Pericardium fibroblast (primary cell): Measurements from ENCODE around the gene CTNND1. TPM values are rescaled to one million over a fixed set of nuclear protein-coding genes. Genes with fewer than 3 reads are reported as not detected.

Experiments
- total RNA-seq: library from RNA; depleted of rRNA; stranded (reverse); fragments of >200 nt; gene quantifications from 2 replicates; pipeline ENCODE4 v1.2.3, GENCODE V29; 2015

The CTNND1 gene, protein sequence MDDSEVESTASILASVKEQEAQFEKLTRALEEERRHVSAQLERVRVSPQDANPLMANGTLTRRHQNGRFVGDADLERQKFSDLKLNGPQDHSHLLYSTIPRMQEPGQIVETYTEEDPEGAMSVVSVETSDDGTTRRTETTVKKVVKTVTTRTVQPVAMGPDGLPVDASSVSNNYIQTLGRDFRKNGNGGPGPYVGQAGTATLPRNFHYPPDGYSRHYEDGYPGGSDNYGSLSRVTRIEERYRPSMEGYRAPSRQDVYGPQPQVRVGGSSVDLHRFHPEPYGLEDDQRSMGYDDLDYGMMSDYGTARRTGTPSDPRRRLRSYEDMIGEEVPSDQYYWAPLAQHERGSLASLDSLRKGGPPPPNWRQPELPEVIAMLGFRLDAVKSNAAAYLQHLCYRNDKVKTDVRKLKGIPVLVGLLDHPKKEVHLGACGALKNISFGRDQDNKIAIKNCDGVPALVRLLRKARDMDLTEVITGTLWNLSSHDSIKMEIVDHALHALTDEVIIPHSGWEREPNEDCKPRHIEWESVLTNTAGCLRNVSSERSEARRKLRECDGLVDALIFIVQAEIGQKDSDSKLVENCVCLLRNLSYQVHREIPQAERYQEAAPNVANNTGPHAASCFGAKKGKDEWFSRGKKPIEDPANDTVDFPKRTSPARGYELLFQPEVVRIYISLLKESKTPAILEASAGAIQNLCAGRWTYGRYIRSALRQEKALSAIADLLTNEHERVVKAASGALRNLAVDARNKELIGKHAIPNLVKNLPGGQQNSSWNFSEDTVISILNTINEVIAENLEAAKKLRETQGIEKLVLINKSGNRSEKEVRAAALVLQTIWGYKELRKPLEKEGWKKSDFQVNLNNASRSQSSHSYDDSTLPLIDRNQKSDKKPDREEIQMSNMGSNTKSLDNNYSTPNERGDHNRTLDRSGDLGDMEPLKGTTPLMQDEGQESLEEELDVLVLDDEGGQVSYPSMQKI
- total RNA-seq, result 44.4 and 72.5 TPM in 2 replicates

DNA sequence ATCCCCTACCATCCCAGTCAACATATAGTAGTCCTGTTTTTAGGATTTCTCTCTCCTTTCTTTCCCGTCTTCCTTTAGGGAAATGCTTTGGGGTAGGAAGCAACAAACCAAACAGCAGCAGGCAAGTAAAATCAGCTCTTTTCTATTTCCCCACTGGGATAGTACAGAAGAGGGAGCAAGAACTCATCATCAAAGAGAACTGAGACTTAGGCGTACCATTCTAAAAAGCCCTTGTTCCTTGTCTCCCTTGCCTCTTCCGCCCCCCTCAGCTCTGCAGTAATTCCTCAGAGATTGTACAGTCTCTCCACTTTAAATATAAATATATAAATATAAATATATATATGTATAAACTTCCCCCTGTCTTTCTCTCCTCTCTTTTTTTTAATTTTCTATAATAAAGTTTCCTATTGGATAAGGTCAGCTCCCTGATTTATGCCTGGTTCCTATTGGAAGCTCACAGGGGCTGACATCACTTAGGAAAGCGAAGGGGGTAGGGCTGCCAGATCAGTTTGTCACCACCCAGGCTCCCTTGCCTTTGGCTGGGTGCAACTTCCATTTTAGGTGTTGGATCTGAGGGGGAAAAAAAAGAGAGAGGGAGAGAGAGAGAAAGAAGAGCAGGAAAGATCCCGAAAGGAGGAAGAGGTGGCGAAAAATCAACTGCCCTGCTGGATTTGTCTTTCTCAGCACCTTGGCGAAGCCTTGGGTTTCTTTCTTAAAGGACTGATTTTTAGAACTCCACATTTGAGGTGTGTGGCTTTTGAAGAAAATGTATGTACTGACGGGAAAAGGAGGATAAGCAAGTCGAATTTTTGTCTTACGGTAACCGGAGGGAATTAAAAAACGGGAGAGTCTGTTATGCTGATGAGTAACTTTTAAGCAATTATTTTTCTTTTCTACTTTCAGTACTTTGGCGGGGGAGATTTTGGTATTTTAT, at the start of gene CTNND1:
TSS of gene CTNND1 (plus strand) at position 502 of the 934 bp plus-strand sequence. CDS start 29,677 bp downstream, outside the sequence.

DNA sequence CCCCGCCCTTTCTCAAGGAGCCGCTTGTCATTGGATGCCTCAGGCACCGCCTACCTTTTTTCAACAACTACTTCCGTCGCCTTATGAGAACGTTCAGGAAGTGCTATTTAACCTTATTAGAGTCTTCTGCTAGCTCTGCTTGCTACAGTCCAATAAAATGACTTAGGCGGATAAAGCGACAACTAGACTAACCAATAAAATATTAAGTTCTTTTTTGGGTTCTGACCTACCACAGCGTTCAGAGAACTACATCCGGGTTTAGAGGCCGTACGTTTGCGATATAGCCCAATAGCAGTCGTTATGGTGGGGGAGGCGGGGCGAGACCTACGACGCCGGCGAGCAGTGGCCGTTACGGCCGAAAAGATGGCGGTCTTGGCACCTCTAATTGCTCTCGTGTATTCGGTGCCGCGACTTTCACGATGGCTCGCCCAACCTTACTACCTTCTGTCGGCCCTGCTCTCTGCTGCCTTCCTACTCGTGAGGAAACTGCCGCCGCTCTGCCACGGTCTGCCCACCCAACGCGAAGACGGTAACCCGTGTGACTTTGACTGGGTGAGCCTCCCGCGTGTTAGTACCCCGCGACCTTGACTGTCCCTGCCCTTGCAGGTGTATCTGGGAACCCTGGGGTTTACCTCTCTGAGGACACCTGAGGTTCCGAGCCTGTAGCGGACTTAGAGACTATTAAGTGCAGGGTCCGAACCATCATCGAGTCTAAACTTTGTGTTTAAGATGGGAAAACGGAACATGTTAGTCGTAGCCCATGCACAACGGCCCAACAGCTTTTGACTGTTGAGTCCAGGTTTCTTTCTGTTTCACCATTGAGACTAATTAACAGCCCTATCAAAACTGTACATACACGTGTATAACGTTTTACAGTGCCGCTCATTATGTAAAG, 49.1 kb upstream of the CTNND1 start, which contains the start of gene TMX2:
TSS of gene TMX2 (plus strand) at position 338 of the 895 bp plus-strand sequence. CDS start at position 364, 26 bp downstream.

DNA sequence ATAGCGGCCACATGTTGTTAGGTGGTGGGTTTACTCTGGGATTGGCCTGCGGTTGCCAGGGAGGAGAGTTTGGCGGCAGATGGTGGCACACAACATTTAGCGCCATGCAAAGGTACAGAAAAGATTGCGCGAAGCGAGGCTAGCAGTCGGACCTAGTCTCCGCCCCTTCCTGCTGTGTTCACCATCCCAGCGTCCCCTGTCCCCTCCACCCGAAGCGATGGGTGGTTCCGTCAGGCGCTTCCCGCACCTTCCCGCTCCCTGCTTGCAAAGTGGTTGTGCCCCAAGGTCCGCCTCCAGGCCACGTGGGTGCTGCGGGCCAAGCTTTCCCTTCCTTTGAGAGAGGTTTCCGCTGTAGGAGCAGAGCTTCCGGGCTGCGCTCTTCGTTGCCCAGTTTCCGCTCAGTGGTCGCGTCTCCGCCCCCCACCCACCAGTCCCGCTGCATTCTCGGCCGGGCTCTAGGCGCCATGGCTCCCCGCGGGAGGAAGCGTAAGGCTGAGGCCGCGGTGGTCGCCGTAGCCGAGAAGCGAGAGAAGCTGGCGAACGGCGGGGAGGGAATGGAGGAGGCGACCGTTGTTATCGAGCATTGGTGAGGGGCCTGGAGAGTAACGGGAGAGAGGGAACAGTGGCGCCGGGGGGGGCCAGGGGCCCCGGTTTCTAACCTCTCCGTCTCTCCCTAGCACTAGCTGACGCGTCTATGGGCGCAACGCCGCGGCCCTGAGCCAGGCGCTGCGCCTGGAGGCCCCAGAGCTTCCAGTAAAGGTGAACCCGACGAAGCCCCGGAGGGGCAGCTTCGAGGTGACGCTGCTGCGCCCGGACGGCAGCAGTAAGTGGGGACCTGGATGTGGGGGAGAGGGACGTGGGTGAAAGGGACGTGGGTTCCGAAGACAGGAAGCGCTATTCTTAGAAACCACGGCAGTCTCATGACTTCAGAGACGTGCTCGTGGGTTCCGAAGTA, 20.2 kb upstream of the CTNND1 start, which contains the start of gene SELENOH:
TSS of gene SELENOH (plus strand) at position 360 of the 955 bp plus-strand sequence. CDS start at position 465, 105 bp downstream.

DNA sequence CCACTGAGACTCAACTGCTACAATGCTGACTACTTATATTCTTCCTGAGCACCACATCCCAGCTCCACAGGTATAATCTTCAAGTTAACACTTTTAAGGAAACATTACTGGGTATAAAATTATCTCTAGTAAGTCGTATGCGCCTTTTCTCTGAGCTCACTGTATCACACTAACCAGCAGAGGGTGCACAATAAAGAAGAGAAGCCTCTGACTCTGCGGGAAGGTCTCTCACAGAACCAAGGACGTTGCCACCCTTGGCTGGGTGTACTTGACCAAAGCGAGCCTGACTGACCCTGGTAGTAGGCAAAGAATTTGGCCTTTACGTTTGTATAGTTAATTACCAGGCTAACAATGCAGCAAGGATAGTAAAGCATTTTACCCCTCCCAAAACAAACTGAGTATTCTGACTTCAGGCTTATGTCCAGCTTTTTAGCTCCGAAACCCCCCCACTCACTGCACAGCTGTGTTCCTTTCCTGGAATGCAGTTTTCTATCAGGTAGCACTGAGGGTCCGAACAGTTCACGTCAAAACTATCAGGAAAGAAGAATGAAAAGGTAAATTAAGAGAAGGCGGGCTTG, 9.8 kb upstream of the CTNND1 start, which contains the start of gene BTBD18:
TSS of gene BTBD18 (minus strand) at position 144 of the 578 bp plus-strand sequence. CDS start 631 bp downstream, outside the sequence.

Other genes with a start within 250 kb of the CTNND1 start
- gene SLC43A1, start 246.1 kb upstream of the CTNND1 start, total RNA-seq, result 16.6 and 29.5 TPM in 2 replicates
- 11.1 and 23.8 TPM in 2 replicates for gene TIMM10, start 231.0 kb upstream of the CTNND1 start, total RNA-seq
- not detected in 2 replicates for gene SMTNL1, start 224.2 kb upstream of the CTNND1 start, total RNA-seq
- gene UBE2L6, start 194.1 kb upstream of the CTNND1 start, total RNA-seq, result 67.3 and 149 TPM in 2 replicates
- gene SERPING1, start 164.1 kb upstream of the CTNND1 start, total RNA-seq, result 440 and 806 TPM in 2 replicates
- gene YPEL4, start 111.9 kb upstream of the CTNND1 start, total RNA-seq, result 1.0 and 1.1 TPM in 2 replicates
- 4.1 and 11.6 TPM in 2 replicates for gene CLP1, start 104.0 kb upstream of the CTNND1 start, total RNA-seq
- 33.6 and 41.5 TPM in 2 replicates for gene ZDHHC5, start 93.7 kb upstream of the CTNND1 start, total RNA-seq
- 18.6 and 26.7 TPM in 2 replicates for gene MED19, start 49.6 kb upstream of the CTNND1 start, total RNA-seq
- gene TMX2, start 49.2 kb upstream of the CTNND1 start, total RNA-seq, result 52.9 and 56.2 TPM in 2 replicates
- 194 and 199 TPM in 2 replicates for gene SELENOH, start 20.3 kb upstream of the CTNND1 start, total RNA-seq
- not detected in 2 replicates for gene BTBD18, start 10.0 kb upstream of the CTNND1 start, total RNA-seq